Gastrocnemius medialis (tissue), 4 donors: ENCODE measurements around the gene LGALS12.

ENCODE experiments used
- CTCF ChIP-seq, 5 experiments: fragments of 450-650 bp in 3 of 5; fragments of 200-600 bp in 2 of 5; sonication (generic) in 2 of 5; IDR thresholded peaks in 4 of 5; conservative IDR thresholded peaks in 1 of 5; 1 replicate in 4 of 5; 2 replicates in 1 of 5; pipeline ENCODE4 v1.5.1; 2016 to 2019; ENCODE audit warnings: antibody characterized with exemption in 5 of 5, mild to moderate bottlenecking in 3 of 5, moderate library complexity in 3 of 5
- POLR2A ChIP-seq, 2 donors: fragments of 450-650 bp; IDR thresholded peaks; one replicate each; pipeline ENCODE4 v1.6.1; 2017; ENCODE audit warnings: antibody characterized with exemption in 2 of 2, mild to moderate bottlenecking in 2 of 2, moderate library complexity in 2 of 2

DNA sequence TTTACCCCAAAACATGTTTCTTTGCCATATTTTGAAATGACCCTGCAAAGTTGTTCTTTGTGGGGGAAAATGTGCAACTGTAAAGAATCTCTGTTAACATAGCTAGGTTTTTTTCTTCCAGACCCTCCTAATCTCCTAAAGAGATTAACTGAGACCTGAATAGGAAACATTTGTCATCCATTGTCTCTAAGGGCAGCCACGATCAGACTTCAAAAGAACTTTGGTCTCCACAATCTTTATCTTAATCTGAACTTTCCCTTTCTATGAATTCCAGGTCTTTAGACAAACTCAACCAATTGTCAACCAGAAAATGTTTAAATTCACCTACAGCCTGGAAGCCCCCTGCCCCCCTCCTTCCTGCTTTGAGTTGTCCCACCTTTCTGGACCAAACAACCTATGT is 4.6 kb upstream of the LGALS12 start:
- no peak for TF ChIP-seq CTCF (IDR thresholded peaks at IDR 0.05 in 4 of 5, conservative IDR thresholded peaks at IDR 0.05 in 1 of 5)
- no peak for TF ChIP-seq POLR2A (IDR thresholded peaks at IDR 0.05)
